Measurements from ENCODE around the gene ZNF684.
"Not testable (repeated sequence)": the region's sequence is repeated elsewhere in the genome, so short reads cannot be mapped to it uniquely, and the experiment has no call there.

The ZNF684 gene

DNA sequence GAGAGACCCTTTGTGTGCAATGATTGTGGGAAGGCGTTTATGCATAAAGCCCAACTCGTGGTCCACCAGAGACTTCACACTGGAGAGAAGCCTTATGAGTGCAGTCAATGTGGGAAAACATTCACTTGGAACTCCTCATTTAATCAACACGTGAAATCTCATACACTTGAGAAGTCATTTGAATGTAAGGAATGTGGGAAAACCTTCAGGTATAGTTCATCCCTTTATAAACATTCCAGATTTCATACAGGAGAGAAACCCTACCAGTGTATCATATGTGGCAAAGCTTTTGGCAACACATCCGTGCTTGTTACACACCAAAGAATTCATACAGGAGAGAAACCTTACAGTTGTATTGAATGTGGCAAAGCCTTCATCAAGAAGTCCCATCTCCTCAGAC lies 15.5 kb downstream of the ZNF684 start:
- no peak overlapping the region for H3K27ac Mint-ChIP-seq

DNA sequence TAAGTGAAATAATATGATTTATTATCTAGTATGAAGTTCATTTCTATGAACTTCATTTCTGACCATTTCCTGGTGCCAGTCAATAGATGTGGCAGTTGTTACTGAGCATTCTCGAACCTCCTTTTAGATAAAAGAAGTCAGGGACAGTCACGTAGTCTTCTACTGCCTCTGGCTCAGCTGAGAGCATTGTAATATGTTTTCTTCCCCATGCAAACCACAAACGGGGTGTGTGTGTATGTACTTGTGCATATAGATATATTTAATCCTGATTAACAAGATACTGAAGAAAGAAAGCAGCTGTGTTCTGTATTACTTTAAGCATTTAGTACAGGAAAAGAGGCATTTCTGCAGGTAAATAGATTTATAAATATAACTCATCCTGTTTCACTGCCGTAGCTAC lies 21.6 kb downstream of the ZNF684 start:
- peaks cover 5% of the 10 kb centered on the region for H3K36me3 Mint-ChIP-seq (ENCODE audit: low read depth)
- no peaks in the 10 kb centered on the region for H3K4me1 Mint-ChIP-seq
- H3K9me3 Mint-ChIP-seq: no peaks in the 10 kb centered on the region
- H3K27me3 Mint-ChIP-seq (ENCODE audit: low read depth): no peaks in the 10 kb centered on the region
- TF ChIP-seq, protein P1, sequence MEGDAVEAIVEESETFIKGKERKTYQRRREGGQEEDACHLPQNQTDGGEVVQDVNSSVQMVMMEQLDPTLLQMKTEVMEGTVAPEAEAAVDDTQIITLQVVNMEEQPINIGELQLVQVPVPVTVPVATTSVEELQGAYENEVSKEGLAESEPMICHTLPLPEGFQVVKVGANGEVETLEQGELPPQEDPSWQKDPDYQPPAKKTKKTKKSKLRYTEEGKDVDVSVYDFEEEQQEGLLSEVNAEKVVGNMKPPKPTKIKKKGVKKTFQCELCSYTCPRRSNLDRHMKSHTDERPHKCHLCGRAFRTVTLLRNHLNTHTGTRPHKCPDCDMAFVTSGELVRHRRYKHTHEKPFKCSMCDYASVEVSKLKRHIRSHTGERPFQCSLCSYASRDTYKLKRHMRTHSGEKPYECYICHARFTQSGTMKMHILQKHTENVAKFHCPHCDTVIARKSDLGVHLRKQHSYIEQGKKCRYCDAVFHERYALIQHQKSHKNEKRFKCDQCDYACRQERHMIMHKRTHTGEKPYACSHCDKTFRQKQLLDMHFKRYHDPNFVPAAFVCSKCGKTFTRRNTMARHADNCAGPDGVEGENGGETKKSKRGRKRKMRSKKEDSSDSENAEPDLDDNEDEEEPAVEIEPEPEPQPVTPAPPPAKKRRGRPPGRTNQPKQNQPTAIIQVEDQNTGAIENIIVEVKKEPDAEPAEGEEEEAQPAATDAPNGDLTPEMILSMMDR (IDR thresholded peaks at IDR 0.05; ENCODE audit: unreplicated experiment in 3 of 3): no peak
- H3K27ac Mint-ChIP-seq: no peak overlapping the region
- no peak overlapping the region for H3K4me3 Mint-ChIP-seq

More for the DNA sequence above, 15.5 kb downstream of the ZNF684 start:
- Mint-ChIP-seq H3K36me3 (ENCODE audit: low read depth) (peaks cover 60% of the 10 kb centered on the region), H3K4me1 (no peaks in the 10 kb centered on the region), H3K27me3 (ENCODE audit: low read depth) (no peaks in the 10 kb centered on the region), H3K9me3 (peaks cover 22% of the 10 kb centered on the region), H3K4me3 (no peak overlapping the region)
- TF ChIP-seq, protein P1 (IDR thresholded peaks at IDR 0.05; ENCODE audit: unreplicated experiment in 3 of 3): no peak

DNA sequence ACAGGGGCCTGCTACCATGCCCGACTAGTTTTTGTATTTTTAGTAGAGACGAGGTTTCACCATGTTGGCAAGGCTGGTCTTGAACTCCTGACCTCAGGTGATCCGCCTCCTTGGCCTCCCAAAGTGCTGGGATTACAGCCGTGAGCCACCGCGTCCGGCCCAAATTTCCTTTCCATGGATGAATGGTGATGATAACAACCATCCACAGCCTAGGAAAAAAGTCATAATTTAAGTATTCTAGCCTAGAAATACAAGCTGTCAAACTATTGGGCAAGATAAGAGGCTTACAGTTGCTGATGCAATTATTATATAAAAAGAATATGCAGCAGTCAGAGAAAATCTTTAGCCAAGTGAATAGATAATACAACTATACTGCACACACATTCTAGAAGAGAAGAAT lies 23.4 kb downstream of the ZNF684 start:
- not testable (repeated sequence) for H3K4me3 Mint-ChIP-seq; H3K36me3 Mint-ChIP-seq (ENCODE audit: low read depth); H3K9me3 Mint-ChIP-seq; H3K27me3 Mint-ChIP-seq (ENCODE audit: low read depth); H3K27ac Mint-ChIP-seq; H3K4me1 Mint-ChIP-seq

DNA sequence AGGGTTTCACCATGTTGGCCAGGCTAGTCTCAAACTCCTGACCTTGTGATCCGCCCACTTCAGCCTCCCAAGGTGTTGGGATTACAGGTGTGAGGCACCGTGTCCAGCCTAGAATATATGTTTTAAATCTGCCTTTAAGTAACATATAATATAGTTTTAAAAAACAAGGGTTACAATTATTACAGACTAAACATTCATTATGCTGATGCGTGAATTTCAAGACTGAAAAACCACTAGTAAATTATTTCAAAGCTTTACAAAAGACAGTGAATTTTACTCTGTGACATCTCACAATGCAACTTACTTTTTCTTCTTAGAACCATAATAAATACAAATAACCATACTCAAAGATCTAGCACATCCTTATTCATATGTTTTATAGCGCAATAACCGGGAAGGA lies 24.7 kb downstream of the ZNF684 start:
- H3K36me3 Mint-ChIP-seq (ENCODE audit: low read depth): no peaks in the 10 kb centered on the region
- TF ChIP-seq, protein P1 (IDR thresholded peaks at IDR 0.05; ENCODE audit: unreplicated experiment in 3 of 3): no peak
- H3K9me3 Mint-ChIP-seq: peaks cover 5% of the 10 kb centered on the region
- H3K27ac Mint-ChIP-seq: no peak overlapping the region
- H3K27me3 Mint-ChIP-seq (ENCODE audit: low read depth): no peaks in the 10 kb centered on the region
- no peak overlapping the region for H3K4me3 Mint-ChIP-seq
- no peaks in the 10 kb centered on the region for H3K4me1 Mint-ChIP-seq

DNA sequence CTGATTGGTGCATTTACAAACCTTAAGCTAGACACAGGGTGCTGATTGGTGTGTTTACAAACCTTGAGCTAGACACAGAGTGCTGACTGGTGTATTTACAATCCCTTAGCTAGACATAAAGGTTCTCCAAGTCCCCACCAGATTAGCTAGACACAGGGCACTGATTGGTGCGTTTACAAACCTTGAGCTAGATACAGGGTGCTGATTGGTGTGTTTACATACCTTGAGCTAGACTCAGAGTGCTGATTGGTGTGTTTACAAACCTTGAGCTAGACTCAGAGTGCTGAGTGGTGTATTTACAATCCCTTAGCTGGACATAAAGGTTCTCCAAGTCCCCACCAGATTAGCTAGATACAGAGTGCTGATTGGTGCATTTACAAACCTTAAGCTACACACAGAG lies 26.8 kb downstream of the ZNF684 start:
- H3K4me1 Mint-ChIP-seq; H3K36me3 Mint-ChIP-seq (ENCODE audit: low read depth); H3K27ac Mint-ChIP-seq; H3K9me3 Mint-ChIP-seq; H3K27me3 Mint-ChIP-seq (ENCODE audit: low read depth); H3K4me3 Mint-ChIP-seq: not testable (repeated sequence)

DNA sequence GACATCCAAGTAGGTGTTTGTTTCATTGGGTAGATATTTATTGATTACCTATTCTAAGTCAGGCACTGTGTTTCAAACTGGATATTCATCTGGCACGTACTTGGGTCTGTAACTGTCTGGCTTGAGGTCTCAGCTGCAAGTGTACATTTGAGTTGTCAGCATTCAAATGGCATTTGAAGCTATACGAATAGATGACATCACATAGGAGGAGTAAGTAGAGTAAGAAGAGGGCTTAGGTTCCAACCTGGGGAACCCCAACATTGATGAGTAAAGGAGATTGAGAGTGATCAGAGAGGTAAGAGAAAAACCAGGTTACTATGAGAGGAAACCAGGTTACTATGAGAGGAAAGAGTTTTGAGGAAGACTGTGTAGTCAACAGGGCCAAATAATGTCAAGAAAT lies 30.7 kb downstream of the ZNF684 start:
- H3K36me3 Mint-ChIP-seq (ENCODE audit: low read depth): no peaks in the 10 kb centered on the region
- no peak overlapping the region for H3K4me3 Mint-ChIP-seq
- H3K27ac Mint-ChIP-seq: no peak overlapping the region
- H3K4me1 Mint-ChIP-seq: no peaks in the 10 kb centered on the region
- H3K9me3 Mint-ChIP-seq: peaks cover 5% of the 10 kb centered on the region
- TF ChIP-seq, protein P1 (IDR thresholded peaks at IDR 0.05; ENCODE audit: unreplicated experiment in 3 of 3): no peak
- H3K27me3 Mint-ChIP-seq (ENCODE audit: low read depth): no peaks in the 10 kb centered on the region

DNA sequence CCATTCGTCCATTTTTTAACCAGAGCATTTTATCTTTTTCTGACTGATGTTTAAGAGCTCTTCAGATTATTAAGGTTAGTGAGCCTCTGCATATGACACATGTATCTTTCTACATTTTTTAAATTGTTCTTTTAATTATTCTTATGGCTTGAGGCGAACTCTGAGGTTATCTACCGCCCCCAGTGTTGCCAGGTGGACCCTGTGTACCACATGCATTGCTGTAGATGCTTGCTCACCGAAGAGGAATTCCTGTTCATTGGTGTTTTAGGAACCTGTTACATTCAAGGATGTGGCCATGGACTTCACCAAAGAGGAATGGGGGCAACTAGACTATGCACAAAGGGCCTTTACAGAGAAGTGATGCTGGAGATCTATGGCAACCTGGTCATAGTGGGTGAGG lies 31.8 kb downstream of the ZNF684 start:
- Mint-ChIP-seq H3K36me3 (ENCODE audit: low read depth) (no peaks in the 10 kb centered on the region), H3K4me3 (no peak overlapping the region), H3K4me1 (no peaks in the 10 kb centered on the region), H3K9me3 (peaks cover 5% of the 10 kb centered on the region), H3K27me3 (ENCODE audit: low read depth) (no peaks in the 10 kb centered on the region), H3K27ac (no peak overlapping the region)
- TF ChIP-seq, protein P1 (IDR thresholded peaks at IDR 0.05; ENCODE audit: unreplicated experiment in 3 of 3): no peak

Measured in nephron (organoid).